B cell (primary cell): ENCODE results near the gene PLN. TPM values are rescaled to one million over a fixed set of nuclear protein-coding genes. Genes with fewer than 3 reads are reported as not detected.

Source experiments
- ATAC-seq: fragments of 200-7000 bp; cut with Tn5 transposase; one replicate; pipeline ENCODE4 v1.10.0; 2021; ENCODE audit warnings: low read depth, mild to moderate bottlenecking, moderate number of reproducible peaks, moderate library complexity
- CTCF ChIA-PET: fragments of 350-600 bp; sonication (Branson Sonifier 250); formaldehyde crosslinking; loops from one replicate; lab custom pipeline; 2021; ENCODE audit warnings: antibody characterized with exemption, inconsistent platforms; lab: Charles Lee
- POLR2A ChIA-PET: fragments of 350-600 bp; sonication (Branson Sonifier 250); formaldehyde crosslinking; loops from one replicate; lab custom pipeline; 2021; ENCODE audit warnings: antibody characterized with exemption; lab: Charles Lee
- DNase-seq: peaks from one replicate; pipeline ENCODE4 v3.0.0; 2013
- H2AFZ ChIP-seq: 2 replicates; pipeline ENCODE4 v1.6.1; 2012; ENCODE audit warnings: mild to moderate bottlenecking, low read depth, low read length; ENCODE audit not compliant: insufficient read depth, poor library complexity, severe bottlenecking
- H3K27ac ChIP-seq, 2 donors: 1 replicate in 1 of 2; 2 replicates in 1 of 2; pipeline ENCODE4 v1.5.1; 2012 to 2013; ENCODE audit warnings: low read length in 2 of 2, mild to moderate bottlenecking in 2 of 2, moderate library complexity in 1 of 2
- H3K27me3 ChIP-seq, 4 experiments: fragments of 200-600 bp in 1 of 4; sonication (generic) in 1 of 4; replicated peaks in 1 of 4; 1 replicate in 2 of 4; 2 replicates in 2 of 4; pipeline versions ENCODE4 v1.6.1 to v1.7.0; 2013 to 2016; ENCODE audit warnings: low read length in 3 of 4, mild to moderate bottlenecking in 2 of 4, mixed read lengths in 1 of 4, moderate library complexity in 1 of 4; ENCODE audit not compliant: insufficient read depth in 4 of 4, control insufficient read depth in 3 of 4; ENCODE audit errors: control extremely low read depth in 1 of 4
- H3K36me3 ChIP-seq, 2 experiments: replicated peaks in 1 of 2; 1 replicate in 1 of 2; 2 replicates in 1 of 2; pipeline versions ENCODE4 v1.6.1 to v1.7.1; 2013; ENCODE audit warnings: low read length in 1 of 2; ENCODE audit not compliant: insufficient read depth in 2 of 2, control insufficient read depth in 1 of 2; ENCODE audit errors: control extremely low read depth in 1 of 2, extremely low read depth in 1 of 2
- H3K4me1 ChIP-seq, 2 donors: fragments of 200-600 bp in 1 of 2; sonication (generic) in 1 of 2; 1 replicate in 1 of 2; 2 replicates in 1 of 2; pipeline versions ENCODE4 v1.5.1 to v1.6.1; 2013 to 2017; ENCODE audit warnings: low read length in 2 of 2; ENCODE audit not compliant: control insufficient read depth in 2 of 2, insufficient read depth in 2 of 2
- H3K4me2 ChIP-seq: replicated peaks from 2 replicates; pipeline ENCODE3; 2012; ENCODE audit warnings: mild to moderate bottlenecking, low read depth, low read length; ENCODE audit not compliant: poor library complexity, severe bottlenecking
- H3K4me3 ChIP-seq, 5 experiments: fragments of 200-600 bp in 1 of 5; sonication (generic) in 1 of 5; 1 replicate in 3 of 5; 2 replicates in 2 of 5; pipeline versions ENCODE4 v1.5.1 to v1.7.0; 2011 to 2016; ENCODE audit warnings: low read length in 4 of 5, mild to moderate bottlenecking in 4 of 5, low read depth in 2 of 5, control low read depth in 1 of 5, moderate library complexity in 1 of 5; ENCODE audit not compliant: insufficient read depth in 1 of 5; ENCODE audit errors: control extremely low read depth in 1 of 5, extremely low read depth in 1 of 5
- H3K79me2 ChIP-seq: fragments of 200-600 bp; sonication (generic); one replicate; pipeline ENCODE4 v1.6.0; 2016; ENCODE audit warnings: low read length; ENCODE audit not compliant: control insufficient read depth, insufficient read depth
- H3K9ac ChIP-seq: fragments of 200-600 bp; sonication (generic); 2 replicates; pipeline ENCODE4 v1.6.1; 2017; ENCODE audit warnings: mild to moderate bottlenecking, low read length, moderate library complexity
- H3K9me3 ChIP-seq, 3 donors: one replicate each; pipeline versions ENCODE4 v1.6.1 to v1.7.1; 2013; ENCODE audit warnings: low read length in 2 of 3; ENCODE audit not compliant: control insufficient read depth in 2 of 3, insufficient read depth in 1 of 3; ENCODE audit errors: control extremely low read depth in 1 of 3
- H4K20me1 ChIP-seq: 2 replicates; pipeline ENCODE4 v1.6.0; 2012; ENCODE audit warnings: mild to moderate bottlenecking, low read length; ENCODE audit not compliant: insufficient read depth, control insufficient read depth, poor library complexity, severe bottlenecking
- H3K27ac Mint-ChIP-seq: one replicate; pipeline ENCODE4 v1.8.0; 2021; ENCODE audit warnings: mixed read lengths
- H3K27me3 Mint-ChIP-seq: one replicate; pipeline ENCODE4 v1.8.0; 2021; ENCODE audit warnings: mixed read lengths
- H3K4me1 Mint-ChIP-seq: one replicate; pipeline ENCODE4 v1.8.0; 2021; ENCODE audit warnings: mixed read lengths
- H3K4me3 Mint-ChIP-seq: one replicate; pipeline ENCODE4 v1.8.0; 2021; ENCODE audit warnings: mixed read lengths
- H3K9me3 Mint-ChIP-seq: one replicate; pipeline ENCODE4 v1.8.0; 2022; ENCODE audit warnings: mixed read lengths; ENCODE audit not compliant: insufficient read depth
- EZH2 ChIP-seq: IDR thresholded peaks from 2 replicates; pipeline ENCODE4 v1.6.1; 2012; ENCODE audit warnings: borderline replicate concordance, low read depth, mild to moderate bottlenecking, moderate library complexity, low read length; ENCODE audit not compliant: insufficient read depth, poor library complexity, severe bottlenecking
- WGBS: methylation state at CpG from one replicate; pipeline ENCODE4 v1.1.5; 2013; ENCODE audit warnings: missing lambda C conversion rate; ENCODE audit not compliant: insufficient coverage; 5-methylcytosine and 5-hydroxymethylcytosine counted together
- intact Hi-C: fragments of 100-400 bp; cut with micrococcal nuclease; formaldehyde crosslinking; loops from one replicate; pipeline ENCODE4 v1.10.0; 2022
- polyA plus RNA-seq: library from polyadenylated mRNA; depleted of rRNA; stranded (reverse); fragments of >200 nt; gene quantifications from 2 replicates; pipeline ENCODE4 v1.2.3, GENCODE V29; 2012
- total RNA-seq, 2 donors: library from RNA; stranded (reverse); fragments of 120-200 nt in 1 of 2; gene quantifications; 1 replicate in 1 of 2; 2 replicates in 1 of 2; pipeline versions ENCODE4 v1.2.3 to v1.2.4, GENCODE V29; 2013 to 2022
- TF ChIP-seq, protein P1 (sequence below): fragments of 200-600 bp; IDR thresholded peaks from one replicate; pipeline ENCODE4 v1.8.0; 2022; ENCODE audit warnings: antibody characterized with exemption, mild to moderate bottlenecking

The PLN gene
- total and polyA plus RNA-seq, 2 donors (not counting 1 experiment from before 2014, with no cell fraction given), result not detected

DNA sequence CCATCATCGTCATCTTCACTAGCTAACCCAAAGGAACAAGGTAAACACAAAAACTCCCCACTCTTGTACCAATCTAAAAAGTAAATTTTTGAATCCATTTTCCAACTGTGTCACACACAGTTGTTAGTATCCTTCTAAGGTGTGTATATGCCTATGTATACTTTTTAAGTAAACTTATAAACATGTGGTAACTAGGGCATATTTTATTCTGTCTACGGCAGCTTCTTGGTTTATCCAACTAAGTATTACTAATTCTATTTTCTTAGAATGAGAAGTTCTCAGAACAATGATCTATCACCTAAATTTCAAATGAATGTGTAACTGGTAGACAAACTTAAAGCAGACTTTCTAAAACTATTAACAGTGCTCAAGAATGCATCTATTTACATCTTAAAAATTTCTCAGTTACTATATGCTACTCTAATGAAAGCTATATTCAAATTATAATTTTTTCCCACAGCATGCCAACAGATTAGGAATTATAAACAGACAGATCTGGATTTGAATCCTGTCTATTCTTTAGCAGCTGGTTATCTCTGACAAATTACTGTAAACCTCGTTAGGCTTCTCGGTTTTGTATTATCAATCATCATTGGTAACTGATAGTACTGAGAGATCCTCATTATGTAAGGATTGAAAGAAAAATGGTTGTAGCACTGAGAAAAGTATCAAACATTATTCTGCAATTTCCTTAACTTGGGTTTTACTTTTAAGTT, 1.8 kb upstream of the PLN start:
- no peaks in the 10 kb centered on the region for H3K4me1 Mint-ChIP-seq
- DNase-seq (no peak), ATAC-seq (no peak)
- Histone ChIP-seq H3K79me2 (peaks cover 5% of the 10 kb centered on the region), H3K9ac (no peak overlapping the region), H3K27ac (no peak overlapping the region), H3K9me3 (no peaks in the 10 kb centered on the region), H3K4me2 (no peak overlapping the region), H4K20me1 (peaks cover 4% of the 10 kb centered on the region), H3K27me3 (no peaks in the 10 kb centered on the region), H2AFZ (no peak overlapping the region), H3K4me3 (no peak overlapping the region), H3K36me3 (no peaks in the 10 kb centered on the region), H3K4me1 (no peaks in the 10 kb centered on the region)
- no CpG with 5 or more reads among the region's 4 CpGs for WGBS
- H3K27ac Mint-ChIP-seq, result no peak overlapping the region
- intact Hi-C loops, result no loop called here
- no peaks in the 10 kb centered on the region for H3K27me3 Mint-ChIP-seq
- TF ChIP-seq, protein P1, sequence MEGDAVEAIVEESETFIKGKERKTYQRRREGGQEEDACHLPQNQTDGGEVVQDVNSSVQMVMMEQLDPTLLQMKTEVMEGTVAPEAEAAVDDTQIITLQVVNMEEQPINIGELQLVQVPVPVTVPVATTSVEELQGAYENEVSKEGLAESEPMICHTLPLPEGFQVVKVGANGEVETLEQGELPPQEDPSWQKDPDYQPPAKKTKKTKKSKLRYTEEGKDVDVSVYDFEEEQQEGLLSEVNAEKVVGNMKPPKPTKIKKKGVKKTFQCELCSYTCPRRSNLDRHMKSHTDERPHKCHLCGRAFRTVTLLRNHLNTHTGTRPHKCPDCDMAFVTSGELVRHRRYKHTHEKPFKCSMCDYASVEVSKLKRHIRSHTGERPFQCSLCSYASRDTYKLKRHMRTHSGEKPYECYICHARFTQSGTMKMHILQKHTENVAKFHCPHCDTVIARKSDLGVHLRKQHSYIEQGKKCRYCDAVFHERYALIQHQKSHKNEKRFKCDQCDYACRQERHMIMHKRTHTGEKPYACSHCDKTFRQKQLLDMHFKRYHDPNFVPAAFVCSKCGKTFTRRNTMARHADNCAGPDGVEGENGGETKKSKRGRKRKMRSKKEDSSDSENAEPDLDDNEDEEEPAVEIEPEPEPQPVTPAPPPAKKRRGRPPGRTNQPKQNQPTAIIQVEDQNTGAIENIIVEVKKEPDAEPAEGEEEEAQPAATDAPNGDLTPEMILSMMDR, result no peak
- no peak for TF ChIP-seq EZH2
- POLR2A ChIA-PET, result no interaction called here
- CTCF ChIA-PET, result interaction anchor here (0.9 kb wide), 1 partner anchor 19 kb away, joined by 3 read pairs; no protein-coding TSS in a partner anchor
- no peaks in the 10 kb centered on the region for H3K9me3 Mint-ChIP-seq
- H3K4me3 Mint-ChIP-seq, result no peak overlapping the region

DNA sequence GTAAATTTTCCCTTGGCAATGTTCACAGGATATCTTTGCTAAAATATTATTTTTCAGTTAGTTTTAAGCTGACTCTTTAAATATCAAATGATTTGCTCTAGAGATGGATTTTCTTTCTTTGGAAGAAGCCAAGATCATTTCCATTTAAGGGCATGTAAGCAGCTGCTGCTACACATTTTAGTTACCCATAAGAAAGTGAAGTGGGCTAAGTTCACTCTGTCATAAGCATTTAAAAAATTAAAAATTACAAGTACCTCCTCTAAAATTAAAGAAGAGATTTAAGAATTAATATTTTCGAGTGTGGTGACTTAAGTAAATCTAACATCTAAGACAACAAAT, 1.2 kb upstream of the PLN start:
- Mint-ChIP-seq H3K4me1 (no peaks in the 10 kb centered on the region), H3K9me3 (no peaks in the 10 kb centered on the region), H3K27ac (no peak overlapping the region), H3K4me3 (no peak overlapping the region), H3K27me3 (no peaks in the 10 kb centered on the region)
- ATAC-seq, result no peak
- DNase-seq, result no peak
- H3K27ac ChIP-seq, result no peak overlapping the region
- H3K4me2 ChIP-seq, result no peak overlapping the region
- ChIA-PET POLR2A (no interaction called here), CTCF (interaction anchor here (0.9 kb wide), 1 partner anchor 19 kb away, joined by 3 read pairs; no protein-coding TSS in a partner anchor)
- H3K36me3 ChIP-seq, result no peaks in the 10 kb centered on the region
- WGBS, result no CpG with 5 or more reads among the region's 1 CpG
- peaks cover 4% of the 10 kb centered on the region for H4K20me1 ChIP-seq
- no peaks in the 10 kb centered on the region for H3K27me3 ChIP-seq
- peaks cover 5% of the 10 kb centered on the region for H3K79me2 ChIP-seq
- H2AFZ ChIP-seq, result no peak overlapping the region
- H3K4me1 ChIP-seq, result no peaks in the 10 kb centered on the region
- TF ChIP-seq, protein P1, result no peak
- TF ChIP-seq EZH2, result no peak
- intact Hi-C loops, result no loop called here
- H3K4me3 ChIP-seq, result no peak overlapping the region
- no peaks in the 10 kb centered on the region for H3K9me3 ChIP-seq
- H3K9ac ChIP-seq, result no peak overlapping the region
